Vagina (tissue), 2 donors: Measurements from ENCODE around the gene SYDE2. TPM values are rescaled to one million over a fixed set of nuclear protein-coding genes. Genes with fewer than 3 reads are reported as not detected.

ENCODE experiments used
- DNase-seq, 2 donors: peaks; one replicate each; pipeline ENCODE4 v3.0.0-alpha.2; 2017; ENCODE audit errors: extremely low spot score in 2 of 2
- H3K27ac ChIP-seq: fragments of 200-600 bp; sonication (generic); one replicate; pipeline ENCODE4 v1.5.1; 2019
- H3K27me3 ChIP-seq: fragments of 200-600 bp; sonication (generic); one replicate; pipeline ENCODE4 v1.5.1; 2019
- H3K36me3 ChIP-seq, 2 donors: fragments of 200-600 bp; sonication (generic); one replicate each; pipeline ENCODE4 v1.5.1; 2017 to 2019
- H3K4me1 ChIP-seq: fragments of 200-600 bp; sonication (generic); one replicate; pipeline ENCODE4 v1.5.1; 2019
- H3K4me3 ChIP-seq, 2 donors: fragments of 200-600 bp; sonication (generic); 1 replicate in 1 of 2; 2 replicates in 1 of 2; pipeline ENCODE4 v1.5.1; 2016 to 2019
- H3K9me3 ChIP-seq: fragments of 200-600 bp; sonication (generic); one replicate; pipeline ENCODE4 v1.5.1; 2019
- CTCF ChIP-seq, 3 experiments: fragments of 450-650 bp in 2 of 3; fragments of 200-600 bp in 1 of 3; sonication (generic) in 1 of 3; IDR thresholded peaks; one replicate each; pipeline ENCODE4 v1.5.1; 2017 to 2019; ENCODE audit warnings: antibody characterized with exemption in 3 of 3, mild to moderate bottlenecking in 2 of 3, moderate library complexity in 2 of 3
- POLR2A ChIP-seq, 2 donors: fragments of 450-650 bp; IDR thresholded peaks; one replicate each; pipeline ENCODE4 v1.6.1; 2017; ENCODE audit warnings: antibody characterized with exemption in 2 of 2, mild to moderate bottlenecking in 2 of 2, moderate library complexity in 2 of 2
- POLR2AphosphoS5 ChIP-seq, 2 donors: sonication (generic); formaldehyde crosslinking; IDR thresholded peaks; one replicate each; pipeline ENCODE4 v1.9.0; 2017; ENCODE audit warnings: antibody characterized with exemption in 2 of 2, mild to moderate bottlenecking in 2 of 2, low read depth in 1 of 2; ENCODE audit not compliant: insufficient read depth in 1 of 2
- intact Hi-C: fragments of 100-400 bp; cut with DNase I; formaldehyde crosslinking; loops from one replicate; pipeline ENCODE4 v1.15.1; 2023
- total RNA-seq: library from RNA; depleted of rRNA; stranded (reverse); fragments of >200 nt; gene quantifications from one replicate; pipeline ENCODE4 v1.2.3, GENCODE V29; 2016

Gene SYDE2
- total RNA-seq, 1 donor from 2014 or later = 4.7 TPM

GRCh38 chr1:85229574-85230097, 28.8 kb upstream of the SYDE2 start:
- Histone ChIP-seq H3K9me3 (no peaks in the 10 kb centered on the region), H3K27ac (no peak overlapping the region), H3K4me3 (no peak overlapping the region), H3K27me3 (no peaks in the 10 kb centered on the region), H3K4me1 (peaks cover 1% of the 10 kb centered on the region), H3K36me3 (no peaks in the 10 kb centered on the region)
- TF ChIP-seq POLR2AphosphoS5 (IDR thresholded peaks at IDR 0.05; ENCODE audit: insufficient read depth in 1 of 2, low read depth in 1 of 2) = no peak
- TF ChIP-seq CTCF (IDR thresholded peaks at IDR 0.05) = no peak
- no peak for TF ChIP-seq POLR2A (IDR thresholded peaks at IDR 0.05)
- DNase-seq = no peak
- intact Hi-C loops = no loop called here

- intact Hi-C loops = no loop called here
- no peak for DNase-seq
- Histone ChIP-seq H3K4me1 (peaks cover 8% of the 10 kb centered on the region), H3K27me3 (no peaks in the 10 kb centered on the region), H3K27ac (no peak overlapping the region), H3K4me3 (no peak overlapping the region), H3K36me3 (no peaks in the 10 kb centered on the region), H3K9me3 (no peaks in the 10 kb centered on the region)
- TF ChIP-seq POLR2A (IDR thresholded peaks at IDR 0.05) (no peak), CTCF (IDR thresholded peaks at IDR 0.05) (no peak), POLR2AphosphoS5 (IDR thresholded peaks at IDR 0.05; ENCODE audit: insufficient read depth in 1 of 2, low read depth in 1 of 2) (no peak)
Observed at GRCh38 chr1:85228972-85229371, 28.2 kb upstream of the SYDE2 start.

GRCh38 chr1:85225624-85226380, 25.0 kb upstream of the SYDE2 start:
- no peaks in the 10 kb centered on the region for H3K36me3 ChIP-seq
- H3K27ac ChIP-seq = no peak overlapping the region
- no peak overlapping the region for H3K4me3 ChIP-seq
- intact Hi-C loops = no loop called here
- no peaks in the 10 kb centered on the region for H3K27me3 ChIP-seq
- H3K9me3 ChIP-seq = no peaks in the 10 kb centered on the region
- no peak for TF ChIP-seq POLR2AphosphoS5 (IDR thresholded peaks at IDR 0.05; ENCODE audit: insufficient read depth in 1 of 2, low read depth in 1 of 2)
- no peak for TF ChIP-seq POLR2A (IDR thresholded peaks at IDR 0.05)
- no peak for TF ChIP-seq CTCF (IDR thresholded peaks at IDR 0.05)
- no peak for DNase-seq
- peaks cover 11% of the 10 kb centered on the region for H3K4me1 ChIP-seq

- Histone ChIP-seq H3K4me3 (no peak overlapping the region), H3K4me1 (peaks cover 11% of the 10 kb centered on the region), H3K27ac (no peak overlapping the region), H3K9me3 (no peaks in the 10 kb centered on the region), H3K27me3 (no peaks in the 10 kb centered on the region), H3K36me3 (no peaks in the 10 kb centered on the region)
- no peak for DNase-seq
- TF ChIP-seq POLR2A (IDR thresholded peaks at IDR 0.05) (no peak), POLR2AphosphoS5 (IDR thresholded peaks at IDR 0.05; ENCODE audit: insufficient read depth in 1 of 2, low read depth in 1 of 2) (no peak), CTCF (IDR thresholded peaks at IDR 0.05) (no peak)
- intact Hi-C loops = no loop called here
Observed at GRCh38 chr1:85224734-85225623, 24.2 kb upstream of the SYDE2 start.
